ENCODE measurements around the gene PPP1CA.

PPP1CA gene

DNA sequence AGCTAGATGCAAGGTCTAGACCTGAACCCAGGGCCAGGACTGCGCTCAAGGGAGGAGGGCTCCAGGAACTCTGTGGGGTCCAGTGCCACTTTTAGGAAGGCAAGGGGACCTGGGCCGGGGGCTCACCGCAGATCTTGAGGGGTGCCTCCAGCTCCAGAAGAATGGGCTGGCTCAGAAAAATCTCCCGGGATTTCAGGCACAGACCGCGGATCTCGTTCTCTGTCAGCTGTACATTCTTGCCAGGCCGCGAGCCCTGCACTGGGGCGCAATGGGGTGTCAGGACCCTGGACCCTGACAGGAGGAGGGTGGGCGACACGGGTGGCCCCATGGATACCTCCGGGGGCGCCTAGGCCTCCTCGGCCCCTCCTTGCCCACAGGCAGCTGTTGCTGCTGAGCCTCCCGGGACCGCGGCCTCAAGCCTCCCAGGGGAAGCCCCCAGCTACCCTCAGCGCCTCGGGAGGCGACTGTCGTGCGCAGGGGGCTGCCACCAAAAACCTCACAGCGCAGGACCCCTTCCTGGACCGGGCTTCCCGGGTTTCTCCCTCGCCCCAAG lies 640 bp downstream of the PPP1CA start:
- no peak for DNase-seq

DNA sequence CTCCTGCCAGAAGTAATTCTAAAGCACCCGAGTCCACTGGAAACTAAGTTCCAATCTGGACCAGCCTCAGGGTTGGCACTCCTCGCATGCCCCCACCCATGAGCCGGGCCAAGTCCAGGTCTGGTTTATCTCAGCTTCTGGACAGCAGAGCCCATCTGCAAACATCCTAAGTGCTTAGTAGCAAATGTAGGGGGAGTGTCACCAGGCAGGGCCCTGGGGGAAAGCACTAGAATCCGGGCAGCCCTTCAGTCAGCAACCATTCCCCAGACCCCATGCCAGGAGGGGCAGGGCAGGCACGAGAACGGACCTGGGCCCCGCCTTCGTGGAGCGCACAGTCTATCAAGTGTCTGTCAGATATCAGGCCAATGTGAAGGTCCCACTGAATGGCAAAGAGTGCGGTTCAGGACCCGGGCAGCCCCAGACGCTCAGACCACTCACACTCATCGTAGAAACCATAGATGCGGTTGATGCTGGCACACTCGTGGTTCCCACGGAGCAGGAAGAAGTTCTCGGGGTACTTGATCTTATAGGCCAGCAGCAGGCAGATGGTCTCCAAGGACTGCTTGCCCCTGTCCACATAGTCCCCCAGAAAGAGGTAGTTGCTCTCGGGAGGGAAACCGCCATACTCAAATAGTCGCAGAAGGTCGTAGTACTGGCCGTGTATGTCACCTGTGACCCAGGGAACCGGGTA lies 1.3 kb downstream of the PPP1CA start:
- no peak for DNase-seq

DNA sequence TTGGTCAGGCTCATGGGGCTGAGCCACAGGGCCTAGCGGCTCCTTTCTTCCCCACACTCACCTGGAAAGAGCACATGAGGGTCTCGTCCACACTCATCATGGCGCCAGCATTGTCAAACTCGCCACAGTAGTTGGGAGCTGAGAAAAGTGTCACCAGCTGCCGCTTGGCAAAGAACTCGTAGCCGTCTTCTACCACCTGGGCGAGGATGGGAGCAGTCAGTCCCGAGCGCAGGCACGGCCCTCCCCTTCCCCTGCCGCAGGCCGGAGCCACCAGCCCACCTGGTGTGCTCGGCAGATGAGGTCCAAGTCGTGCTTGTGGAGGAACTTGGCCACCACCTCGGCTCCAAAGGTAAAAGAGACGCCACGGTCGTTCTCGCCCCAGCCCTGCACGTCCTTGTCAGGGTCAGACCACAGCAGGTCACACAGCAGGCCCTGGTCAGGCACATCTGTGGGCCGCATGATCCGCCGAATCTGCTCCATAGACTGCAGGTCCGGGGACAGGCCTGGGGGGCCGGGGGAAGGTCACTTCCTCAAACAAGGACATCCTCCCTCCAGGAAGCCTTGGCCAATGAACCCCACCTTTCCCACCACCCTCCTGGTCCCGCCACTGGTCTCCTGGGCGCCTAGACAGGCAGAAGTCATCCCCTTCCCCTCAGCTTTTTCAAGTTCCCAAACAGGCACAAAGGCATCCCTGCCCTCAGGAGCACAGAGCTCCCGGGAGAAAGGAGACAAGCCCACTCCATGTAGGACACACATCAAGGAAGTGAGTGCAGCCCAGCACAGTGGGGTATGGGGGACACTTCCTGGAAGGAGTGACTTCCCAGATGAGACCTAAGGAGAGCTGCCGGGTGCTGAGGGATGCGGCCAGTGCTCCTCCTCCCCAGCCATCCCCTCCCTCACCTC lies 2.7 kb downstream of the PPP1CA start:
- DNase-seq: no peak

DNA sequence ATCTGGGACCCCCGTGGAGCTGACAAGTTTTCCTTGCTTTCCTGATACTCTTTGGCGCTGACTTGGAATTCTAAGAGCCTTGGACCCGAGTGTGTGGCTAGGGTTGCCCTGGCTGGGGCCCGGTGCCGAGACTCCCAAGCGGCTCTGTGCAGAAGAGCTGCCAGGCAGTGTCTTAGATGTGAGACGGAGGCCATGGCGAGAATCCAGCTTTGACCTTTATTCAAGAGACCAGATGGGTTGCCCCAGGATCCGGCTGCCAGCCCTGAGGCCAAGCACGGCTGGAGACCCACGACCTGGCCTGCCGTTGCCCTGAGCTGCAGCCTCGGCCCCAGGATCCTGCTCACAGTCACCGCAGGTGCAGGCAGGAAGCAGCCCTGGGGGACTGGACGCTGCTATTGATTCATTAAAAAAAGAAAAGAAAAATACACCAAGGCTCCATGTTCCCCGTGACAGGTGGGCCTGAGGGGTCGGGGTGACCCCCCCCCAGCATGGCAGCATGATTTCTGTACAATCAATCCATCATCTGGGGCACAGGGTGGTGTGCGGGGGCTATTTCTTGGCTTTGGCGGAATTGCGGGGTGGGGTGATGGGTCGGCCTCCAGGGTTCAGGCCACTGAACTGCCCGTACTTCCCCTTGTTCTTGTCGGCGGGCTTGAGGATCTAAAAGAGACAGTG lies 3.5 kb downstream of the PPP1CA start:
- DNase-seq: no peak

DNA sequence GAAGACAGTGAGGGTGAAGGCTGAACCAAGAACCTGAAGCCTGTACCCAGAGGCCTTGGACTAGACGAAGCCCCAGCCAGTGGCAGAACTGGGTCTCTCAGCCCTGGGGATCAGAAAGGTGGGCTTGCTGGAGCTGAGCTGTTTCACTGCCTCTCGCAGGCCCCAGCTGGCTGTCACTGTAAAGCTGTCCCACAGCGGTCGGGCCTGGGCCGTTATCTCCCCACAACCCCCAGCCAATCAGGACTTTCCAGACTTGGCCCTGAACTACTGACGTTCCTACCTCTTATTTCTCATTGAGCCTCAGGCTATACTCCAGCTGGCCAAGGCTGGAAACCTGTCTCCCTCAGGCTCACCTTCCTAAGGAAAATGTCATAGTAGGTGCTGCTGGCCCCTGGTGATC lies 4.1 kb downstream of the PPP1CA start:
- no peak for DNase-seq

DNA sequence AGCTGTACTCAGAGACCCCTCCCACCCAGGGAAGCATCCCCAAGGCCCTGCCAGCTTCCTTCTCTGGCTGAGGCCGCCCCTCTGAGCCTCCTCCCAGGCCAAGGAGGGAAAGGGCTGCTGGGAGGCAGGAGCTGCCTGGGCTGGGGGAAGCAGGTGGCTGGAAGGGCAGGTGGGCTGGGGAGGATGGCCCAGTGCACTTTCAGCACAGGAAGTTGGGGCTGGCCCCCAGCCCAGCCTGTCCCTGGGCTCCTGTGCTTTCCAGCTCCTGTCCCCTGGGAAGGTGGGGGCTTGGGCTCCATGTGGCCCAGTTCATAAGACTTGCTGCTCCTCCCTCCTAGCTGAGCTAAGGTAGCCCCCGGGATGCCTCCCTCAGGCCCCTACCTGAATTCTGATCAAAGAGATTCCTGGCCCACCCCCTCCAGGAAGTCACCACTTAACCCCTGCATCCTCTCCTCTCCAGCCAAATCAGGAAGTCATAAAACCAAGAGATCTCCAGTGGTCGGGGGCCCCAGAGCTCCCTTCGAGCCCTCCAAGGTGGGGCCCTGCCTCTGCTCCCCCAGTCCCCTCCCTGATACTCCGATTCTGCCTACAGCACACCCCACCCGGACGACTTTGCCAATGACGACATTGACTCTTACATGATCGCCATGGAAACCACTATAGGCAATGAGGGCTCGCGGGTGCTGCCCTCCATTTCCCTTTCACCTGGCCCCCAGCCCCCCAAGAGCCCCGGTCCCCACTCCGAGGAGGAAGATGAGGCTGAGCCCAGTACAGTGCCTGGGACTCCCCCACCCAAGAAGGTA lies 4.9 kb downstream of the PPP1CA start:
- no peak for DNase-seq

DNA sequence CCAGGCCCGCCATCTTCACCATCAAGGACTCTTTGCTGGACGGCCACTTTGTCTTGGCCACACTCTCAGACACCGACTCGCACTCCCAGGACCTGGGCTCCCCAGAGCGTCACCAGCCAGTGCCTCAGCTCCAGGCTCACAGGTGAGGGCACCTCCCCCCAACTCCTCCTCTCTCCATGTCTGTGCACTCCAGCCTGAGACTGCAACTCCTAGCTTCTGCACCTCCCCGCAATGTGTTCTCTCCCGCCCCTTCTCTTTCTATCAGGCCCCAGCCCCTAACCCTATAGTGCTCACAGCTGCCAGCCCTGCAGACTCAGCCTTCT lies 5.4 kb downstream of the PPP1CA start:
- DNase-seq: no peak

DNA sequence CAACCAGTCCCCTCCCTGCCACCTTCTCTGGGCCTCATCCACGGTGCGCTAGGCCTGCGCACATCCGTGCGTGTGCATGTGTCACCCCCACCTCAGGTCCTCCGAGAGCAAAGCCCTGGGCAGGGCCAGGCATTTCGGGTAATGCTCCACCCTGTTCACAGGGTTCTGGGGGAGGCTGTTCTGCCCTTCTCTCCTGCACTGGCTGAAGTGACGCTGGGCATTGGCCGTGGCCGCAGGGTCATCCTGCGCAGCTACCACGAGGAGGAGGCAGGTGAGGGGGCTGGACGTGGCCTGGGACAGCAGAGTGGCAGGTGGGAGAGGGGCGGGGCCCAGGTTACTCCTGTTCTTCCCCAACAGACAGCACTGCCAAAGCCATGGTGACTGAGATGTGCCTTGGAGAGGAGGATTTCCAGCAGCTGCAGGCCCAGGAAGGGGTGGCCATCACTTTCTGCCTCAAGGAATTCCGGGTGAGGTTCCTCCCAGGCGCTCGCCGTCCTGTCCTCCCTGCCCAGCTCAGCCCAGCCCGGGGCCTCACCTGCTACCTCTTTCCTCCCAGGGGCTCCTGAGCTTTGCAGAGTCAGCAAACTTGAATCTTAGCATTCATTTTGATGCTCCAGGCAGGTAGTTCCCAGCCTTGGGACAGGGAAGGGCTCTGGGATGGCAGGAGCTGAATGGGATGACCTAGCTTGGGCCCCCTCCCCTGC lies 6.0 kb downstream of the PPP1CA start:
- no peak for DNase-seq

DNA sequence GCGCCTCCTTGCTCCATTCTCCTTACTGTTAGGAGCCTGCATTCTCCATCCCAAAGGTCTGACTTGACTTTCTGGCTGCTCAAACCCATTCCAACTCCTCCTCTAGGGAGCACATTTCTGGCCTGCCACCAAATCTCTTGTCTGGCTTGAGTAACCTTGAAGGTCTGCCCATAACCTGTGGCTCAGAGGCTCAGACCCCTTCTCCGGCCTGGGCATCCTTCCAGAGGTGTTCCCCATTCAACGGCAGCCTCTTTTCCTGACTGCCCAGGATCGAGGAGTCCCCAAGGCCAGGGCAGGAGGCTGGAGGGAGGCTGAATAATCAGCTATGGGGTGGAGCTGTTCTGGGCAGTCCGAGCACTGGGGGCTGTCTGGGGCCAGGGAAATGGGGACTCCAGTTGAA lies 7.7 kb downstream of the PPP1CA start:
- DNase-seq: no peak

DNA sequence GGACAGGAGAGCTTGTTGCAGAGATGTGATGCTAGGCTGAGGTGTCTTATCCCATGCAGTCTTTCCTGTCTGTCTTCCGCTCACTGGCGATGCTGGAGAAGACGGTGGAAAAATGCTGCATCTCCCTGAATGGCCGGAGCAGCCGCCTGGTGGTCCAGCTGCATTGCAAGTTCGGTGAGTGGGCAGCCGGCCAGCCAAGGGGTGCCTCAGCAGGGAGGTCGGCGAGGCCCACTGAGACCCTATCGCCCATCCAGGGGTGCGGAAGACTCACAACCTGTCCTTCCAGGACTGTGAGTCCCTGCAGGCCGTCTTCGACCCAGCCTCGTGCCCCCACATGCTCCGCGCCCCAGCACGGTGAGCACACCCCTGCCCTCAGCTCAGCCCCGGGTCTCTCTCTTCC lies 8.2 kb downstream of the PPP1CA start:
- DNase-seq: no peak

DNA sequence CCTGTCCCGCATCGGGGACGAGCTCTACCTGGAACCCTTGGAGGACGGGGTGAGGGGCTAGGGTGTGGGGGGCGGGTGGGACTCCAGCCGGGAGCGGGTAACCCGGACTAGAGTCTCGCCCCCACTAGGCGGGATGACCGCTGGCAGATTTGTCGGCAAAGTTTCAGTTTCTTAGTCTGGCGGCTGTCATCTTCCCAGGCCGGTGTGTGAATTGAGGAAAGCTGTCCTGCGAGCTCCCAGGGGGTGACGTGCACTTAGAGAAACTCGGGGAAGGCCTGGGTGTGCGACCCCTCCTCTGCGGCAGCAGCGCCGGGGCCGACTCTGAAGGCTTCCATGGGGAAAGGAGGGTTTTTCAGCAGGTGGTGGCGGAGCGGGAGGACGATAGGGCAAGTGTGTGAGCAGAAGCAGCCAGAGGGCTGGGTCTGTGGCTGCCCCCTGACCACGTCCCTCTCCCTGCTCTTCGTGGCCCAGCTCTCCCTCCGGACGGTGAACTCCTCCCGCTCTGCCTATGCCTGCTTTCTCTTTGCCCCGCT lies 9.4 kb downstream of the PPP1CA start:
- no peak for DNase-seq

DNA sequence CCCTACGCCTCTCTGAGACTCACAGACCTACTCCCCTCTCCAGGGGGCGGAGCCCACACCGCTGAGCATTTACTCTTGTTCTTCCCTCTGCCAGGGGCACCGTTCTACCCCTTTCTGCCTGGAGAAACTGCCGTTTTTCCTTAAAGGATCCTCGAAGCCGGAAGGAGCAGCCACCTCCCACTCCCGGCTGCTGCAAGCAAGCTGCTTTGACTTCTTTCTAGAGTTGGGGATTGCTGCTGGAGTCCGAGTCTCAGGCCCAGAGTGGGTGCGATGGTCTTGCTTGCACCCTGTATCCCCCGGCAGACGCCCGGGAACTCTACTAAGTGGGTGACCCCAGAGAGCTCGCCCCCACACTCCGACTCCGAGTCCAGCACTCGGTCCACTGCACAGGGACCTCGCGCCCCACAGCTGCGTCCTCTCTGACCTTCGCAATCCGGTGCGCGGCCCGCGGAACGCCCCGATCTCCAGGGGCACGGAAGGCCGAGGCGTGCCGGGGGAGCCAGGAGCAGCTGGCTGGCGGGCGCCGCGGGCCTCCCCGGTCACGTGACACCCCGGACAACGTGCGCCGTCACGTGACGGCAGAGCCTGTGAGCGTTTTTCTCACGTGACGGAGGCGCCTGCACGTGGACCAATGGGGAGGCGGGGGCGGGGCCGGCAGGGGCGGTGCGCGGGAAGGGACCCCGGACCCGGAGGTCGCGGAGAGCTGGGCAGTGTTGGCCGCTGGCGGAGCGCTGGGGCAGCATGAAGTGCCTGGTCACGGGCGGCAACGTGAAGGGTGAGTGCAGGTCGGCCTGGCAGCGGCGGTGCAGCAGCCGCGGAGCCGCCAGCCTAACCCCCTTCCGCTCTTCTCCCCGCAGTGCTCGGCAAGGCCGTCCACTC lies 10.1 kb downstream of the PPP1CA start, which contains the start of gene RAD9A:
RAD9A (plus strand) TSS at position 683 of the 879 bp plus-strand sequence; CDS start at position 742, 59 bp downstream.
- DNase-seq: peak; percentile 83

DNA sequence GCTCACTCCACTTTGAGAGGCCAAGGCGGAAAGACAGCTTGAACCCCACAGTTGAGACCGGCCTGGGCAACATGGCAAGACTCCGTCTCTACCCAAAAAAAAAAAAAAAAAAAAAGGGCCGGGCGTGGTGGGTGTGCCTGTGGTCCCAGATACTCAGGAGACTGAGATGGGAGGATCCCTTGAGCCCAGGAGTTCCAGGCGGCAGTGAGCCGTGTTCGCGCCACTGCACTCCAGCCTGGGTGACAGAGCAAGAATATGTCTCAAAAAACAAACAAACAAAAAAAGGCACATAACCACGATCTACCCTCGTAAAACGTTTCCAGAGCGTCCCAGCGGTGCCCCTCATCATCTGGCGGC lies 10.7 kb downstream of the PPP1CA start:
- DNase-seq: no peak

DNA sequence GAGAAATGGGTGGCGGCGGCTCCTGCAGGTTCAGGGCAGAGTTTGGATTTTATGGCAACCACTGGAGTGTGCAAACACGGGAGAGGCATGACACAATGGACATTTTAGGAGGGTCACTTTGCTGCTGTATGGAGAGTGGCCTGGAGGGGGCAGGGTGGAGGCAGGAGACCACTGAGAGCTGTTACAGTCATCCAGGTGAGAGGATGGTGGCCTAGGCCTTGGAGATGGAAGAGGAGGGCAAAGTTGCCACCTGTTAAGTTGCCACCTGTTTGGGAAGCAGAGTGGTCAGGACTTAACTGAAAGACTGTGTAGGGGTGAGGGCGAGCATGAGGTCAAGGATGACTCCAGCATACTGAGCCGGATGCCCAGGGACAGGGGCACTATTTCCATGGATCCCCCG lies 12.2 kb downstream of the PPP1CA start:
- DNase-seq: no peak

DNA sequence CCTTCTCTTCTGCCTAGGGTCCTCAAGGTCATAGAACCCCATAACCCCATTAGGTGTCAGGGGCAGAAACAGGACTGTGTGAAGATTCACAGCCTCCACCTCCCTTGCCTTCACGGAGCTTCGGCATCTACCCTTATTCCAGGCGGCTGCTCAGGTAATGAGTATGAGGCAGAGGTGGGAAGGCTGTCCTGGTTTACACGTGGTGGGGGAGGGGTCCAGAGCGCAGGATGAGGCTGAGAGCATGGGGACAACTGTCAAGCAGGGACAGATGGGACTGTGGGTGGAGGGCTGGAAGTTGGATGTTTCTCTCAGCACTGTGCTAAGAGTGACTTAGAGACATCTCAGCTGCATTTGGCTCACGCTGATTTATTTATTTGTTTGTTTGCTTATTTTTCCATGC lies 14.1 kb downstream of the PPP1CA start:
- DNase-seq: no peak

DNA sequence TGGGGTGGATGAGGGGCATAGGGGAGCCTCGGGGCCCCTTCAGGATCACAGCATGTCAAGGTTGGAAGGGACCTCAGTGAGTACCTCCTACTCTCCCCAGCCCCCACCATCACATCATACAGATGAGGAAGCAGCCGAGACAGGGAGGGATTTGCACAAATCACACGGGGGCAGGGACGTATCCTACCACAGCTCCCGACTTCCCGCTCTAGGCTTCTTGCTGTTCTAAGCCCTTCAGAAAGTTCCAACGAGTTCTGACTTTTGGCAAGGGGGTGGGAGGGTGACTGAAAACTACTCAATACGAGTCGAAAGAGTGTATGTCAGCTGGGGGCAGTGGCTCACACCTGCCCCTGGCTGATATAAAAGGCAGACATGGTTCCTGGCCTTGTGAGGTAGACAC lies 14.6 kb downstream of the PPP1CA start:
- no peak for DNase-seq

DNA sequence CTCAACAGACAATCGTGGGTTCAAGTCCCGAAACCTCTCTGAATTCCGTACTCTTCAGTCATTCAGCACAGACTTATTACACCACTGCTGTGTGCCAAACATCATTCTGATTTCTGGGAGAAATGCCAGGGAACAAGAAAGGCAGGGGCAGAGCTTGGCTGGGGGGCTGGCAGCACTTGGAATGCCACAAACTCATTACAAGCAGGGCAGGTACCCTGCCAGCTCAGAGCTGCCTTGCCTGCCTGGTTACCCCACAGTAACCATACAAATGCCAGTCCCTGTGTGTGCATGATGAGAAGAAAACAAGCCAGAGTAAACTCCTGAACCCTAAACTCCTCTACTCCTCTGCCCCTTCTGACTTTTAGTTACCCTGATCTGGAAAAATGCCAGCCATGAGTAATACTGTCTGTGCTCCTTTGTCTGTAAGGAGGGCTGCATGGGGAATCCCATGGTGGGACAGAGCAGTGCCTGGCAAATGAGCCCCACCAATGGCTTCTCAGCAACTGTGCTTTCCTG lies 16.7 kb downstream of the PPP1CA start:
- no peak for DNase-seq

DNA sequence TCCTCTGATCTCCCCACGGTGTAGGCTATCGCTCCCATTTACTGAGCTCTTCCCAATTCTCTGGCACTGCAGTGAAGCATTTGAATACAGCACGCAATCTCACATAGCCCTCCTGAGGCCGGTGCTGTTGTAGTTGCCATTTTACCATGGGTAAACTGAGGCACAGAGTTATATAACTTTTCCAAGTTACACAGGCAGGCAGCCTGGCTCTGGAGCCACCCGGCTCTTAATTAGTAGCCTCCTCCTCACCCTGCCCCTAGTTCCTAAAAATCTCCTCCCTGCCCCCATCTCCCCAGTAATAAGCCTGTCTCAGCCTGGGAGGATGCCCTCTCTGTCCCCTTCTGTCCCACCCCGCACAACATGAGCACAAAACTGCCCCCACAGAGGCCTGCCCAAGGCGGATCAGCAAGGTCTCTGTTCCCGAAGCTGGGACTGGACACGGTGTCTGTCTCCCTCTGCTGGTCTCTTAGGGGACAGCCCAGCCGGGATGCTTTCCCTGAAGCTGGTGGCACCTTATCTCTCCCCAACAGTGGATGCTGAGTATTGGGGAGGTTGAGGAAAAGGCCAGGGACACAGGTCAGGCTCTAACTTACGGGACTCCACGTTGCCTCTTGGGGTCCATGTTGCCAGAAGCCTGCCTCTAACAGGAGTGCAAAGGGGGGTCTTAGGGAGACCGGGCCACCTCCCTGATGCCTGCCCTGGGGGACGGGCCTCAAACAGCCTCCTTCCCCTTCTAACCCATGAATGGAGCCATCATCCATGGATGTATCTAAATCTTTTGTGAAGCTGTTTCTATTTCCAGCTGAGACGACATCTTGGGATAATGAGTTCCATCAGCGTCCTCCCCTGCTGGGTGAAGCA lies 19.2 kb downstream of the PPP1CA start:
- DNase-seq: peak; percentile 6

DNA sequence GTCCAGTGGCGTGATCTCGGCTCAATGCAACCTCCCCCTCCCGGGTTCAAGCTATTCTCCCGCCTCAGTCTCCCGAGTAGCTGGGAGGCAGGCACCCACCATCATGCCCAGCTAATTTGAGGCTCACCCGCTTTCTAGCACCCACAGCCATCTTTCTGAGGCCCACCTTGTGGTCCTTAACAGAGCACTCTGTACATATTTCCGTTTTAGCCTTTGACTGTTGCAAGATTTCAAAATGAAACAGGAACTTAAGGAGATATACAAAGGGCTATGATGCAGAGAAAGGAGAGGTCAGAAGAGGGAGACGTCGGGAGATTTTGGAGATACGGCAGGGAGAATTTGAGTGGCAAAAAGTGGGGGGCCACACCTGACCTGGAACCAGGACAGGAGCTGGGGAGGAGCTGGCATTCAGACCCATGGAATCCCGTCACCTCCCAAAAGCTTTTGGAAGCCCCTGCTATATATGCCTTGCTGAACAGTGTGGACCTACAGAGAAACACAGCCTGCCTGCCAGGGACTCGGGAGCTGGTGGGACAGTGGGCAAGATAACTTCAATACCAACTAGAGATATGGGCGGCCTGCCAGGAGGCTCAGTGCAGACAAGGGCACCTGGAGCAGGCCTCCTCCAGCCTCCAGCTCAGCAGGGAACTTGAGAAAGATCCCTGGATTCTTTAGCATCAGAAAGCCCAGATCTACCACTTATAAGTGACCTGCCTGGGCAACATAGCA lies 20.2 kb downstream of the PPP1CA start:
- no peak for DNase-seq

Data from DMS153 (cell line).